ENCODE results near the gene DLK2.

GRCh38 chr6:43459535-43459934, 4.2 kb upstream of the DLK2 start:
- no peak for TF ChIP-seq EZH2 (IDR thresholded peaks at IDR 0.05; ENCODE audit: insufficient read depth, poor library complexity, severe bottlenecking)
- TF ChIP-seq EZH2phosphoT487 (IDR thresholded peaks at IDR 0.05; ENCODE audit: insufficient read depth, low read depth), result no peak
